B cell (primary cell): ENCODE data around the gene AAK1. TPM values are rescaled to one million over a fixed set of nuclear protein-coding genes. Genes with fewer than 3 reads are reported as not detected.

Experiments
- ATAC-seq: fragments of 200-7000 bp; cut with Tn5 transposase; one replicate; pipeline ENCODE4 v1.10.0; 2021; ENCODE audit warnings: low read depth, mild to moderate bottlenecking, moderate number of reproducible peaks, moderate library complexity
- CTCF ChIA-PET: fragments of 350-600 bp; sonication (Branson Sonifier 250); formaldehyde crosslinking; loops from one replicate; lab custom pipeline; 2021; ENCODE audit warnings: antibody characterized with exemption, inconsistent platforms; lab: Charles Lee
- POLR2A ChIA-PET: fragments of 350-600 bp; sonication (Branson Sonifier 250); formaldehyde crosslinking; loops from one replicate; lab custom pipeline; 2021; ENCODE audit warnings: antibody characterized with exemption; lab: Charles Lee
- DNase-seq: peaks from one replicate; pipeline ENCODE4 v3.0.0; 2013
- H2AFZ ChIP-seq: 2 replicates; pipeline ENCODE4 v1.6.1; 2012; ENCODE audit warnings: mild to moderate bottlenecking, low read depth, low read length; ENCODE audit not compliant: insufficient read depth, poor library complexity, severe bottlenecking
- H3K27ac ChIP-seq, 2 donors: 1 replicate in 1 of 2; 2 replicates in 1 of 2; pipeline ENCODE4 v1.5.1; 2012 to 2013; ENCODE audit warnings: low read length in 2 of 2, mild to moderate bottlenecking in 2 of 2, moderate library complexity in 1 of 2
- H3K27me3 ChIP-seq, 4 experiments: fragments of 200-600 bp in 1 of 4; sonication (generic) in 1 of 4; replicated peaks in 1 of 4; 1 replicate in 2 of 4; 2 replicates in 2 of 4; pipeline versions ENCODE4 v1.6.1 to v1.7.0; 2013 to 2016; ENCODE audit warnings: low read length in 3 of 4, mild to moderate bottlenecking in 2 of 4, mixed read lengths in 1 of 4, moderate library complexity in 1 of 4; ENCODE audit not compliant: insufficient read depth in 4 of 4, control insufficient read depth in 3 of 4; ENCODE audit errors: control extremely low read depth in 1 of 4
- H3K36me3 ChIP-seq, 2 experiments: replicated peaks in 1 of 2; 1 replicate in 1 of 2; 2 replicates in 1 of 2; pipeline versions ENCODE4 v1.6.1 to v1.7.1; 2013; ENCODE audit warnings: low read length in 1 of 2; ENCODE audit not compliant: insufficient read depth in 2 of 2, control insufficient read depth in 1 of 2; ENCODE audit errors: control extremely low read depth in 1 of 2, extremely low read depth in 1 of 2
- H3K4me1 ChIP-seq, 2 donors: fragments of 200-600 bp in 1 of 2; sonication (generic) in 1 of 2; 1 replicate in 1 of 2; 2 replicates in 1 of 2; pipeline versions ENCODE4 v1.5.1 to v1.6.1; 2013 to 2017; ENCODE audit warnings: low read length in 2 of 2; ENCODE audit not compliant: control insufficient read depth in 2 of 2, insufficient read depth in 2 of 2
- H3K4me2 ChIP-seq: replicated peaks from 2 replicates; pipeline ENCODE3; 2012; ENCODE audit warnings: mild to moderate bottlenecking, low read depth, low read length; ENCODE audit not compliant: poor library complexity, severe bottlenecking
- H3K4me3 ChIP-seq, 5 experiments: fragments of 200-600 bp in 1 of 5; sonication (generic) in 1 of 5; 1 replicate in 3 of 5; 2 replicates in 2 of 5; pipeline versions ENCODE4 v1.5.1 to v1.7.0; 2011 to 2016; ENCODE audit warnings: low read length in 4 of 5, mild to moderate bottlenecking in 4 of 5, low read depth in 2 of 5, control low read depth in 1 of 5, moderate library complexity in 1 of 5; ENCODE audit not compliant: insufficient read depth in 1 of 5; ENCODE audit errors: control extremely low read depth in 1 of 5, extremely low read depth in 1 of 5
- H3K79me2 ChIP-seq: fragments of 200-600 bp; sonication (generic); one replicate; pipeline ENCODE4 v1.6.0; 2016; ENCODE audit warnings: low read length; ENCODE audit not compliant: control insufficient read depth, insufficient read depth
- H3K9ac ChIP-seq: fragments of 200-600 bp; sonication (generic); 2 replicates; pipeline ENCODE4 v1.6.1; 2017; ENCODE audit warnings: mild to moderate bottlenecking, low read length, moderate library complexity
- H3K9me3 ChIP-seq, 3 donors: one replicate each; pipeline versions ENCODE4 v1.6.1 to v1.7.1; 2013; ENCODE audit warnings: low read length in 2 of 3; ENCODE audit not compliant: control insufficient read depth in 2 of 3, insufficient read depth in 1 of 3; ENCODE audit errors: control extremely low read depth in 1 of 3
- H4K20me1 ChIP-seq: 2 replicates; pipeline ENCODE4 v1.6.0; 2012; ENCODE audit warnings: mild to moderate bottlenecking, low read length; ENCODE audit not compliant: insufficient read depth, control insufficient read depth, poor library complexity, severe bottlenecking
- H3K27ac Mint-ChIP-seq: one replicate; pipeline ENCODE4 v1.8.0; 2021; ENCODE audit warnings: mixed read lengths
- H3K27me3 Mint-ChIP-seq: one replicate; pipeline ENCODE4 v1.8.0; 2021; ENCODE audit warnings: mixed read lengths
- H3K4me1 Mint-ChIP-seq: one replicate; pipeline ENCODE4 v1.8.0; 2021; ENCODE audit warnings: mixed read lengths
- H3K4me3 Mint-ChIP-seq: one replicate; pipeline ENCODE4 v1.8.0; 2021; ENCODE audit warnings: mixed read lengths
- H3K9me3 Mint-ChIP-seq: one replicate; pipeline ENCODE4 v1.8.0; 2022; ENCODE audit warnings: mixed read lengths; ENCODE audit not compliant: insufficient read depth
- CTCF ChIP-seq: fragments of 200-600 bp; IDR thresholded peaks from one replicate; pipeline ENCODE4 v1.8.0; 2022; ENCODE audit warnings: antibody characterized with exemption, mild to moderate bottlenecking
- EZH2 ChIP-seq: IDR thresholded peaks from 2 replicates; pipeline ENCODE4 v1.6.1; 2012; ENCODE audit warnings: borderline replicate concordance, low read depth, mild to moderate bottlenecking, moderate library complexity, low read length; ENCODE audit not compliant: insufficient read depth, poor library complexity, severe bottlenecking
- WGBS: methylation state at CpG from one replicate; pipeline ENCODE4 v1.1.5; 2013; ENCODE audit warnings: missing lambda C conversion rate; ENCODE audit not compliant: insufficient coverage; 5-methylcytosine and 5-hydroxymethylcytosine counted together
- intact Hi-C: fragments of 100-400 bp; cut with micrococcal nuclease; formaldehyde crosslinking; loops from one replicate; pipeline ENCODE4 v1.10.0; 2022
- polyA plus RNA-seq: library from polyadenylated mRNA; depleted of rRNA; stranded (reverse); fragments of >200 nt; gene quantifications from 2 replicates; pipeline ENCODE4 v1.2.3, GENCODE V29; 2012
- total RNA-seq, 2 donors: library from RNA; stranded (reverse); fragments of 120-200 nt in 1 of 2; gene quantifications; 1 replicate in 1 of 2; 2 replicates in 1 of 2; pipeline versions ENCODE4 v1.2.3 to v1.2.4, GENCODE V29; 2013 to 2022

The AAK1 gene
- total and polyA plus RNA-seq, 2 donors (not counting 1 experiment from before 2014, with no cell fraction given): 2.4 to 7.2 TPM

- Histone ChIP-seq H3K27ac (no peak overlapping the region), H3K4me2 (no peak overlapping the region), H3K36me3 (no peaks in the 10 kb centered on the region), H3K9me3 (no peaks in the 10 kb centered on the region), H2AFZ (no peak overlapping the region), H4K20me1 (no peaks in the 10 kb centered on the region), H3K9ac (no peak overlapping the region), H3K27me3 (no peaks in the 10 kb centered on the region), H3K4me3 (no peak overlapping the region), H3K4me1 (no peaks in the 10 kb centered on the region), H3K79me2 (no peaks in the 10 kb centered on the region)
- DNase-seq: no peak
- intact Hi-C loops: no loop called here
- ATAC-seq: no peak
- H3K4me3 Mint-ChIP-seq: no peak overlapping the region
- TF ChIP-seq EZH2 (no peak), CTCF (no peak)
- H3K4me1 Mint-ChIP-seq: no peaks in the 10 kb centered on the region
- no peaks in the 10 kb centered on the region for H3K27me3 Mint-ChIP-seq
- WGBS: no CpG with 5 or more reads among the region's 7 CpGs
- H3K27ac Mint-ChIP-seq: no peak overlapping the region
- POLR2A ChIA-PET: no interaction called here
- peaks cover 3% of the 10 kb centered on the region for H3K9me3 Mint-ChIP-seq
- CTCF ChIA-PET: no interaction called here
Observed at GRCh38 chr2:69509750-69510140, 133.8 kb downstream of the AAK1 start.

- ATAC-seq (no peak), DNase-seq (no peak)
- Mint-ChIP-seq H3K4me3 (no peak overlapping the region), H3K27ac (no peak overlapping the region), H3K9me3 (peaks cover 3% of the 10 kb centered on the region), H3K27me3 (no peaks in the 10 kb centered on the region), H3K4me1 (no peaks in the 10 kb centered on the region)
- no peaks in the 10 kb centered on the region for H3K79me2 ChIP-seq
- no peak overlapping the region for H2AFZ ChIP-seq
- CTCF ChIA-PET: no interaction called here
- TF ChIP-seq EZH2: no peak
- no peak for TF ChIP-seq CTCF
- no peak overlapping the region for H3K4me3 ChIP-seq
- H3K9ac ChIP-seq: no peak overlapping the region
- intact Hi-C loops: no loop called here
- H3K9me3 ChIP-seq: no peaks in the 10 kb centered on the region
- H3K36me3 ChIP-seq: no peaks in the 10 kb centered on the region
- H3K4me2 ChIP-seq: no peak overlapping the region
- no peaks in the 10 kb centered on the region for H3K27me3 ChIP-seq
- no peak overlapping the region for H3K27ac ChIP-seq
- WGBS: 63% methylated on average over 4 of the region's 7 CpGs
- no peaks in the 10 kb centered on the region for H4K20me1 ChIP-seq
- no peaks in the 10 kb centered on the region for H3K4me1 ChIP-seq
- POLR2A ChIA-PET: no interaction called here
Observed at GRCh38 chr2:69509011-69509749, 134.4 kb downstream of the AAK1 start.
